ENCODE measurements around the gene RPS6KA3.

DNA sequence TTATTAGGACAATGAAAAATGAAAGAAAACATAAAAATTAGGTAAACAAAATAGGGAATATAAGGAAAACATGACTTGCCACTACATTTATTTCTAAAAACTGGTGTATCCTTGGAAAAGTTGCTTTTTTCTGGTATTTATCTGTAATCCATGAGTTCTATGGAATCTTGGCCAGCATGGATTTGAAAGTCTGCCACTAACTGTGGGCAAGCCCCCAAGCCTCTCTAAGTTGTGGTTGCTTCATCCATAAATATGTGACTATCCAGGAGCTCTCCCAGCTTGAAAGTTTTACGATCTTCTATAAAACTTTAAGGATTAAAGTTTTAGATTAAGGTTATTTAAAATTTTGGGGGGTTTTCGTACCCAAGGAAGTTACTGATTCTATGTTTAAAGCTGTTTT lies 21.8 kb downstream of the RPS6KA3 start:
- TF ChIP-seq, protein P1, sequence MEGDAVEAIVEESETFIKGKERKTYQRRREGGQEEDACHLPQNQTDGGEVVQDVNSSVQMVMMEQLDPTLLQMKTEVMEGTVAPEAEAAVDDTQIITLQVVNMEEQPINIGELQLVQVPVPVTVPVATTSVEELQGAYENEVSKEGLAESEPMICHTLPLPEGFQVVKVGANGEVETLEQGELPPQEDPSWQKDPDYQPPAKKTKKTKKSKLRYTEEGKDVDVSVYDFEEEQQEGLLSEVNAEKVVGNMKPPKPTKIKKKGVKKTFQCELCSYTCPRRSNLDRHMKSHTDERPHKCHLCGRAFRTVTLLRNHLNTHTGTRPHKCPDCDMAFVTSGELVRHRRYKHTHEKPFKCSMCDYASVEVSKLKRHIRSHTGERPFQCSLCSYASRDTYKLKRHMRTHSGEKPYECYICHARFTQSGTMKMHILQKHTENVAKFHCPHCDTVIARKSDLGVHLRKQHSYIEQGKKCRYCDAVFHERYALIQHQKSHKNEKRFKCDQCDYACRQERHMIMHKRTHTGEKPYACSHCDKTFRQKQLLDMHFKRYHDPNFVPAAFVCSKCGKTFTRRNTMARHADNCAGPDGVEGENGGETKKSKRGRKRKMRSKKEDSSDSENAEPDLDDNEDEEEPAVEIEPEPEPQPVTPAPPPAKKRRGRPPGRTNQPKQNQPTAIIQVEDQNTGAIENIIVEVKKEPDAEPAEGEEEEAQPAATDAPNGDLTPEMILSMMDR (IDR thresholded peaks at IDR 0.05) = no peak
- no peak for TF ChIP-seq POLR2A (IDR thresholded peaks at IDR 0.05)

Measured in uterus (tissue), 2 donors.